Panc1 (cell line): ENCODE measurements around the gene UTY. TPM values are rescaled to one million over a fixed set of nuclear protein-coding genes. Genes with fewer than 3 reads are reported as not detected.

Source experiments
- ATAC-seq: fragments of 200-7000 bp; cut with Tn5 transposase; 2 replicates; pipeline ENCODE4 v1.9.1; 2020; ENCODE audit warnings: mild to moderate bottlenecking, moderate library complexity
- BruUV-seq: library from RNA; stranded (reverse); fragments of 400-500 nt; replicated peaks from 2 replicates; lab custom pipeline; 2021; lab: Mats Ljungman, UMichigan
- CTCF ChIA-PET: fragments of 300-600 bp; sonication (Branson Sonifier 250); formaldehyde crosslinking; loops from one replicate; lab custom pipeline; 2022; ENCODE audit warnings: antibody characterized with exemption; lab: Charles Lee
- POLR2A ChIA-PET: fragments of 300-600 bp; sonication (Branson Sonifier 250); formaldehyde crosslinking; loops from one replicate; lab custom pipeline; 2022; ENCODE audit warnings: antibody characterized with exemption; lab: Charles Lee
- DNase-seq: peaks from one replicate; pipeline ENCODE4 v3.0.0-alpha.2; 2010; ENCODE audit warnings: low read depth, low spot score
- H3K27ac ChIP-seq: 2 replicates; pipeline ENCODE4 v1.5.1; 2011; ENCODE audit warnings: mild to moderate bottlenecking, low read length, inconsistent platforms
- H3K27me3 ChIP-seq: fragments of 200-500 bp; sonication (Bioruptor generic); 2 replicates; pipeline ENCODE4 v1.6.0; 2014; ENCODE audit warnings: low read length, inconsistent platforms; ENCODE audit not compliant: control insufficient read depth, insufficient read depth
- H3K36me3 ChIP-seq: fragments of 200-500 bp; sonication (Bioruptor generic); 2 replicates; pipeline ENCODE4 v1.5.1; 2014; ENCODE audit warnings: inconsistent platforms, mild to moderate bottlenecking, low read length, moderate library complexity; ENCODE audit not compliant: control insufficient read depth, insufficient read depth
- H3K4me1 ChIP-seq: 2 replicates; pipeline ENCODE4 v1.5.1; 2011; ENCODE audit warnings: inconsistent platforms, mild to moderate bottlenecking, low read length, moderate library complexity; ENCODE audit not compliant: control insufficient read depth, insufficient read depth
- H3K4me3 ChIP-seq, 2 experiments: 2 replicates each; pipeline ENCODE4 v1.5.1; 2011 to 2012; ENCODE audit warnings: low read depth in 2 of 2, low read length in 2 of 2, mild to moderate bottlenecking in 2 of 2, inconsistent platforms in 1 of 2, moderate library complexity in 1 of 2
- H3K9me3 ChIP-seq: fragments of 200-500 bp; sonication (Bioruptor generic); 2 replicates; pipeline ENCODE4 v1.5.1; 2014; ENCODE audit warnings: low read depth, mild to moderate bottlenecking, inconsistent platforms, low read length, moderate library complexity; ENCODE audit not compliant: control insufficient read depth, insufficient read depth
- CTCF ChIP-seq: fragments of 450-650 bp; IDR thresholded peaks from 2 replicates; pipeline ENCODE4 v1.5.1; 2017; ENCODE audit warnings: mild to moderate bottlenecking
- POLR2AphosphoS5 ChIP-seq: IDR thresholded peaks from 2 replicates; pipeline ENCODE4 v1.6.1; 2012; ENCODE audit warnings: mild to moderate bottlenecking, low read depth, low read length, moderate library complexity
- REST ChIP-seq, 2 experiments: IDR thresholded peaks; 2 replicates each; pipeline ENCODE4 v1.6.1; 2011 to 2012; ENCODE audit warnings: low read depth in 2 of 2, control low read depth in 1 of 2, low read length in 1 of 2, mild to moderate bottlenecking in 1 of 2, moderate library complexity in 1 of 2; ENCODE audit not compliant: insufficient read depth in 1 of 2
- SIN3A ChIP-seq: IDR thresholded peaks from 2 replicates; pipeline ENCODE4 v1.6.1; 2012; ENCODE audit warnings: low read depth, mild to moderate bottlenecking, low read length, moderate library complexity, borderline replicate concordance; ENCODE audit not compliant: insufficient read depth
- TCF7L2 ChIP-seq: IDR thresholded peaks from 2 replicates; pipeline ENCODE4 v1.6.1; 2011; ENCODE audit warnings: mild to moderate bottlenecking, low read depth, low read length, inconsistent platforms
- in situ Hi-C: cut with HindIII; loops from 2 replicates; pipeline ENCODE4 v1.10.0; 2016; ENCODE audit warnings: low sequenced_read_pairs, low pct_unique_long_range_greater_than_20kb
- intact Hi-C: fragments of 100-400 bp; cut with micrococcal nuclease; formaldehyde crosslinking; loops from one replicate; pipeline ENCODE4 v1.10.0; 2022; ENCODE audit not compliant: unreplicated experiment
- total RNA-seq: library from RNA; stranded (reverse); gene quantifications from one replicate; pipeline ENCODE4 v1.2.1, GENCODE V29; 2021; ENCODE audit not compliant: unreplicated experiment

UTY gene
- total RNA-seq, 1 experiment from 2014 or later: 0.10 TPM

- no peak overlapping the region for H3K4me3 ChIP-seq
- TF ChIP-seq POLR2AphosphoS5 (no peak), REST (IDR thresholded peaks at IDR 0.05; ENCODE audit: insufficient read depth in 1 of 2, low read depth in 2 of 2, low read length in 1 of 2) (no peak), SIN3A (no peak), CTCF (no peak), TCF7L2 (no peak)
- no peak for DNase-seq
- BruUV-seq: no TSS peak
- intact Hi-C loops: no loop called here
- ATAC-seq: no peak
- no peaks in the 10 kb centered on the region for H3K9me3 ChIP-seq
- H3K4me1 ChIP-seq: no peaks in the 10 kb centered on the region
- ChIA-PET POLR2A (no interaction called here), CTCF (no interaction called here)
- no peak overlapping the region for H3K27ac ChIP-seq
- H3K36me3 ChIP-seq: no peaks in the 10 kb centered on the region
- H3K27me3 ChIP-seq: no peaks in the 10 kb centered on the region
- in situ Hi-C loops: no loop called here
Measured at GRCh38 chrY:13362662-13363061, 117.2 kb downstream of the UTY start.

GRCh38 chrY:13361656-13362636 is 117.9 kb downstream of the UTY start:
- POLR2A ChIA-PET: no interaction called here
- in situ Hi-C loops: no loop called here

More at GRCh38 chrY:13361656-13362636, 117.9 kb downstream of the UTY start:
- Histone ChIP-seq H3K27ac (no peak overlapping the region), H3K4me1 (no peaks in the 10 kb centered on the region), H3K9me3 (no peaks in the 10 kb centered on the region), H3K4me3 (no peak overlapping the region), H3K36me3 (no peaks in the 10 kb centered on the region), H3K27me3 (no peaks in the 10 kb centered on the region)
- TF ChIP-seq POLR2AphosphoS5: no peak
- TF ChIP-seq REST (IDR thresholded peaks at IDR 0.05; ENCODE audit: insufficient read depth in 1 of 2, low read depth in 2 of 2, low read length in 1 of 2): no peak
- no peak for TF ChIP-seq CTCF
- no peak for TF ChIP-seq SIN3A
- TF ChIP-seq TCF7L2: no peak
- CTCF ChIA-PET: no interaction called here
- no peak for ATAC-seq
- no peak for DNase-seq
- intact Hi-C loops: no loop called here
- BruUV-seq: no TSS peak
